Osteoblast (primary cell): ENCODE measurements around the gene DGKE. TPM values are rescaled to one million over a fixed set of nuclear protein-coding genes. Genes with fewer than 3 reads are reported as not detected.

Source experiments
- DNase-seq: peaks from one replicate; pipeline ENCODE4 v3.0.0; 2011; ENCODE audit warnings: low spot score, mixed read lengths; ENCODE audit not compliant: insufficient read length; ENCODE audit errors: missing footprints
- H2AFZ ChIP-seq: 2 replicates; pipeline ENCODE4 v1.6.0; 2011; ENCODE audit warnings: mild to moderate bottlenecking, low read length
- H3K27ac ChIP-seq: 2 replicates; pipeline ENCODE4 v1.5.1; 2011; ENCODE audit warnings: mild to moderate bottlenecking, low read depth, low read length, moderate library complexity
- H3K27me3 ChIP-seq: 2 replicates; pipeline ENCODE4 v1.6.0; 2012; ENCODE audit warnings: mild to moderate bottlenecking, control low read depth, inconsistent platforms, low read length, moderate library complexity; ENCODE audit not compliant: insufficient read depth
- H3K36me3 ChIP-seq: 2 replicates; pipeline ENCODE4 v1.5.1; 2011; ENCODE audit warnings: mild to moderate bottlenecking, low read length, control low read depth, moderate library complexity; ENCODE audit not compliant: insufficient read depth
- H3K4me1 ChIP-seq: 2 replicates; pipeline ENCODE4 v1.5.1; 2011; ENCODE audit warnings: mild to moderate bottlenecking, low read length, control low read depth, moderate library complexity; ENCODE audit not compliant: insufficient read depth
- H3K4me2 ChIP-seq: 2 replicates; pipeline ENCODE4 v1.6.0; 2011; ENCODE audit warnings: mild to moderate bottlenecking, low read length; ENCODE audit not compliant: insufficient read depth
- H3K4me3 ChIP-seq: fragments of 200-600 bp; sonication (generic); 3 replicates; pipeline ENCODE4 v1.5.1; 2012; ENCODE audit warnings: mild to moderate bottlenecking, low read length, inconsistent platforms; ENCODE audit not compliant: insufficient read depth
- H3K79me2 ChIP-seq: 2 replicates; pipeline ENCODE4 v1.6.0; 2012; ENCODE audit warnings: mild to moderate bottlenecking, low read length, control low read depth, inconsistent platforms; ENCODE audit not compliant: insufficient read depth
- H3K9me3 ChIP-seq: 2 replicates; pipeline ENCODE4 v1.5.1; 2011; ENCODE audit warnings: low read depth, low read length, control low read depth
- H4K20me1 ChIP-seq: 2 replicates; pipeline ENCODE4 v1.6.0; 2012; ENCODE audit warnings: mild to moderate bottlenecking, low read length, control low read depth; ENCODE audit not compliant: insufficient read depth
- CTCF ChIP-seq: IDR thresholded peaks from 2 replicates; pipeline ENCODE4 v1.5.1; 2011; ENCODE audit warnings: mild to moderate bottlenecking, low read depth, low read length, moderate library complexity; ENCODE audit errors: extremely low read depth
- total RNA-seq: library from RNA; depleted of rRNA; stranded (reverse); fragments of >200 nt; gene quantifications from 2 replicates; pipeline ENCODE4 v1.2.3, GENCODE V29; 2012

DGKE gene
- total RNA-seq, 1 donor = 6.2 TPM

GRCh38 chr17:56831369-56832095 lies 2.4 kb upstream of the DGKE start:
- no peak for TF ChIP-seq CTCF
- H3K79me2 ChIP-seq = peaks cover 29% of the 10 kb centered on the region
- no peaks in the 10 kb centered on the region for H3K36me3 ChIP-seq
- no peaks in the 10 kb centered on the region for H3K9me3 ChIP-seq
- no peaks in the 10 kb centered on the region for H4K20me1 ChIP-seq
- no peak overlapping the region for H2AFZ ChIP-seq
- H3K4me2 ChIP-seq = no peak overlapping the region
- no peak overlapping the region for H3K27ac ChIP-seq
- no peak overlapping the region for H3K4me3 ChIP-seq
- H3K4me1 ChIP-seq = peaks cover 16% of the 10 kb centered on the region
- H3K27me3 ChIP-seq = no peaks in the 10 kb centered on the region
- peak; percentile 18 for DNase-seq

- peak overlapping the region; percentile 94 for H3K4me2 ChIP-seq
- H3K9me3 ChIP-seq = no peaks in the 10 kb centered on the region
- H3K36me3 ChIP-seq = no peaks in the 10 kb centered on the region
- H3K27me3 ChIP-seq = no peaks in the 10 kb centered on the region
- peak overlapping the region; percentile 79 for H3K4me3 ChIP-seq
- DNase-seq = peak; percentile 6
- peaks cover 29% of the 10 kb centered on the region for H3K79me2 ChIP-seq
- H3K4me1 ChIP-seq = peaks cover 16% of the 10 kb centered on the region
- no peak overlapping the region for H2AFZ ChIP-seq
- H3K27ac ChIP-seq = no peak overlapping the region
- no peak for TF ChIP-seq CTCF
- H4K20me1 ChIP-seq = no peaks in the 10 kb centered on the region
Measured at GRCh38 chr17:56832446-56832845, 1.5 kb upstream of the DGKE start.

- Histone ChIP-seq H3K4me1 (peaks cover 16% of the 10 kb centered on the region), H3K9me3 (no peaks in the 10 kb centered on the region), H3K79me2 (peaks cover 29% of the 10 kb centered on the region), H3K36me3 (no peaks in the 10 kb centered on the region), H3K4me3 (peak overlapping the region; percentile 79), H3K27me3 (no peaks in the 10 kb centered on the region), H2AFZ (peak overlapping the region; percentile 88), H3K27ac (no peak overlapping the region), H4K20me1 (no peaks in the 10 kb centered on the region), H3K4me2 (peak overlapping the region; percentile 94)
- no peak for TF ChIP-seq CTCF
- DNase-seq = peak; percentile 98
Measured at GRCh38 chr17:56833057-56833808, 718 bp upstream of the DGKE start.
